DMS 273 (cell line): Measurements from ENCODE around the gene KAT5.
"Not testable (repeated sequence)": the region's sequence is repeated elsewhere in the genome, so short reads cannot be mapped to it uniquely, and the experiment has no call there.

ENCODE experiments used
- DNase-seq: peaks from one replicate; lab custom pipeline; 2025; ENCODE audit not compliant: unreplicated experiment; lab: John Stamatoyannopoulos, UW

KAT5 gene

GRCh38 chr11:65711785-65712632 lies at the start of gene KAT5:
Gene KAT5 (plus strand): TSS chr11:65712252. CDS start chr11:65712268, 16 bp downstream.
- peak; percentile 97 for DNase-seq

- DNase-seq: peak; percentile 94
Measured at GRCh38 chr11:65662799-65663638, 49.0 kb upstream of the KAT5 start, which contains the start of gene RELA. Gene RELA (minus strand): TSS chr11:65662916. CDS start chr11:65662832, 84 bp downstream.

- peak; percentile 58 for DNase-seq
Measured at GRCh38 chr11:65663639-65664200, 48.3 kb upstream of the KAT5 start.

DNA sequence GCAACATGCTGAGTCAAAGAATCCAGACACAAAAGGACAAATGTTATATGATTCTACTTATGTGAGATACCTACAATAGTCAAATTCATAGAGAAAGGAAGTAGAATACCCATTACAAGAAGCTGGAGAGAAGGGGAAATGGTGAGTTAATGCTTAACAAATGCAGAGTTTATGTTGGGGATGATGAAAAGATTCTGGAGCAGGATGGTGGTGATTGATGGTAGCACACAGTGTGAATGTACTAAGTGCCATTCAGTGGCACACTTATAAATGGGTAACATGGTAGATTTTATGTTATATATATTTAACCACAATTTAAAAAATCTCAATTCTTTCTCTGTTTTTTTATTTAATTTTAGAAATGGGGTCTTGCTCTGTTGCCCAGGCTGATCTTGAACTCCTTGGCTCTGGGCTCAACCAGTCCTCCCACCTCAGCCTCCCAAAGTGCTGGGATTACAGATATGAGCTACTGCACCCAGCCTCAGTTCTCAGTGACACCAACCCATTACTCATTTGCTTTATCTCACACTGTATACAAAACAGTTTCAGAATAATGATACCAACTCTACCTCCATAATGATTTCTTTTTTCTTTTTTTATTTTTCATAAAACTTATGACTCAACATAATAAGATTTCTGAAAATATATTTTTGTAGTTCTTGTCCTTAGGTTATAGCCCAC lies 39.7 kb upstream of the KAT5 start:
- no peak for DNase-seq

- DNase-seq: no peak
Measured at GRCh38 chr11:65672982-65673381, 39.1 kb upstream of the KAT5 start.

DNA sequence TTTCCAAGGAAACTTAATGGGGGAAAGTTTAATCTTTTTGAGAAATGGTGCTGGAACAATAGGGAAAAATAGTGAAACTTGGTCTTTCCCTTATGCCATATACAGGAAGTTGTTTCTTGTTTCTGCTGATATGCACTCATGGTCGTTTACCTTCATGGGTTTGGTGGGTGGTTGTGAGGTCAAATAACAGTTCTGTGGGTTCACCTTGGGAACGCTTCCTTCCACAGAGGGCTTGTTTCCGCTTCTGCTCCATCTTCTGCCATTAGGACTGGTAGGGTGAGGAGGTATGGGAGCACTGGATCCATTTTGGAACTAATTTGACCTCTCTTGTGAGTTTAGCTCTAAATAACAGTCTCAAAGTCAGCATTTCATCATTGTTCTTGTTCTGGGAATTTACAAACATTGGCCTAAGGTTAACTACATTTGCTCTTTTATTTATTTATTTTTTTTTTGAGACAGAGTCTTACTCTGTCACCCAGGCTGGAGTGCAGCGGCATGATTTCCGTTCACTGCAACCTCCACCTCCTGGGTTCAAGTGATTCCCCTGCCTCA lies 31.8 kb upstream of the KAT5 start:
- no peak for DNase-seq

DNA sequence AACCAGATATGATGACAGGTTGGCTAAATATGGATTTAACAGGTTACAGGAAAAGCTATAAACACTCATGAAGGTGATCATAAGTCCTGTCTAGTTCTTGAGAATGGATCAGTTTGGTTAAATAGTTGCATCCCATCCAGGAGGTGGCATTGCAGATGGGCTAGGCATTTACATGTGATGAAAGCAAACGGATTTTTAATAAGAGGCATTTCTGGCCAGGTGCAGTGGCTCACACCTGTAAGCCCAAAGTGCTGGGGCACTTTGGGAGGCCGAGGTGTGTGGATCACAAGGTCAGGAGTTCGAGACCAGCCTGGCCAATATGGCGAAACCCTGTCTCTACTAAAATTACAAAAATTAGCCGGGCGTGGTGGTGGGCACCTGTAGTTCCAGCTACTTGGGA lies 28.6 kb upstream of the KAT5 start:
- not testable (repeated sequence) for DNase-seq

GRCh38 chr11:65685981-65686380 lies 26.1 kb upstream of the KAT5 start:
- no peak for DNase-seq

DNA sequence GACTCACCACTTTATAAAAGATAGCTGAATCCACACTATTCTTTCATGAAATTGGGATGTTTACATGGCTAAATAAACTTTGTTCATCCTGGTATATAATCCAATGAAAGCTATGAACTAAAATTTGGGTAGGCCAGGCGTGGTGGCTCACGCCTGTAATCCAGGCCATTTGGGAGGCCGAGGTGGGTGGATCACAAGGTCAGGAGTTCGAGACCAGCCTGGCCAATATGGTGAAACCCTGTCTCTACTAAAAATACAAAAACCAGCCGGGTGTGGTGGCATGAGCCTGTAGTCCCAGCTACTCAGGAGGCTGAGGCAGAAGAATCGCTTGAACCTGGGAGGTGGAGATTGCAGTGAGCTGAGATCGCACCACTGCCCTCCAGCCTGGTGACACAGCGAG lies 20.2 kb upstream of the KAT5 start:
- DNase-seq: not testable (repeated sequence)

GRCh38 chr11:65692367-65692766 lies 19.7 kb upstream of the KAT5 start:
- DNase-seq: no peak

DNA sequence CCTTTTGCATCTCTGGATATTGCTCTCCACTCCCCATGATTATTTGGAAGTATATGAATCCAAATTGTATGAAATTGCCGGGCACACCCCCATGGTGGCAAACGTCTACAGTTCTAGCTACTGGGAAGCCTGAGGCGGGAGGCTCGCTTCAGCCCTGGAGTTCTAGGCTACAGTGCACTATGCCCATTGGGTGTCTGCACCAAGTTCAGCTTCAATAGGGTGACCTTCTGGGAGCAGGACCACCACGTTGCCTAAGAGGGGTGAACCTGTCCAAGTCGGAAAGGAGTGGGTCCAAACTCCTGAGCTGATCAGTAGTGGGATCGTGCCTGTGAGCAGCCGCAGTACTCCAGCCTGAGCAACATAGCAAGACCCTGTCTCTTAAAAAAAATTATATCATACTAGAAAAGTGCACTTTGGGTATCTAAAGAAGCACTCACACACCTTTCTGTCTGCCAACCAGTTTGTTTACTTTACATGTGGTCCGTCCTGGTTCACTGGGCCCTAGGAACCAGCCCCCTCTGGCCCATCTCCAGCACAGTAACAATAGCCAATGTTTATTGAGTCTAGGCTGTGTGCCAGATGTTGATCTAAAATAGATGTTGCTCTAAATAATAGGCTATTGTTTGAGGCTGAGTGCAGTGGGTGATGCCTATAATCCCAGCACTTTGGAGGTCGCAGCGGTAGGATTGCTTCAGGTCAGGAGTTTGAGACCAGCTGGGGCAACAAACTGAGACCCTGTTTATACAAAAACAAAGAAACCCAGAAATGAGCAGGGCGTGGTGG lies 16.4 kb upstream of the KAT5 start:
- no peak for DNase-seq

DNA sequence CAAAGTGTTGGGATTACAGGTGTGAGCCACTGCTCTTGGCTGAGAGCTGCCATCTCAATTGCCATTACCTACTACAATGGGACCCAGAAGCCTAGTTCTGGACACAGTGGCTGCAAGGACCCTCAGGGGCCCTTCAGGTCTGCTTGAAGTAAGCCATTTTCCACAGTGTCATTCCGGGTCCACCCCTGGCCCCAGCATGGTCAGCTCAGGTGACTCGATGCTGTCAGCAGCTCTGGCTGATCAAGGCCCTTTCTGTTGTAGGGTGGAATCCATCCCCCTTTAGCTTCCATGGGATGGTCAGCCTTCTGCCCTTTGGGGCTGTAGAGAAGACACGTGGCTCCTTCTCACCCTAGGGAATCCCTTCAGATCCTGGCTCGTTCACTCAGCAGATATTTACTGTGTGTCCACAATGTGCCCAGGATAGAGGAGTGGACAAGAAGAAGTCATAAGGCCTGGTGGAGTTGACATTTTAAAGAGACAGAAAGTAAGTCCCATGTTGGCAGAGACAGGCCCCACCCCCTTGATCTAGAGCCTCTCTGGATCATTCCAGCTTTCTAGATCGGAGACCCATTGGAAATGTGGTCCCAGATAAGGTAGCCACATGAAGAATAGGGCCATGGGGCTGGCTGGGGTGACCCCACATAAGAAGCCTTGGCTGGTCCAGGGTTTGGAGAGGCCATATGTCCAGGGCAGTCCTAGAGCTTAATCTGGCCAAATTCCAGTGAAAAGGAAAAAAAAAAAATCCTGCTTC lies 15.1 kb upstream of the KAT5 start:
- no peak for DNase-seq

DNA sequence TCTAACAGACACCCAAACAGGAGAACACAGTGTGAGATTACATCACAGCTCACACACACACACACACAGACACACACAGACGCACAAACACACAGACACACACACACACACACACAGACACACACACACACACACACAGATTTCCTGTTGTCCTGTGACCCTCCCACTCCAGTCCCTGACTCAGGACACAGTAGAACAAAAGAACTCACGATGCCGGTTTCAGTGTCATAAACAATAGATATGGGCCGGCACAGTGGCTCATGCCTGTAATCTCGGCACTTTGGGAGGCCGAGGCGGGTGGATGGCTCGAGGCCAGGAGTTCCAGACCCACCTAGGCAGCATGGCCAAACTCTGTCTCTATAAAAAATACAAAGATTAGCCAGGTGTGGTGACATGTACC lies 13.8 kb upstream of the KAT5 start:
- no peak for DNase-seq

- peak; percentile 73 for DNase-seq
Measured at GRCh38 chr11:65699306-65699705, 12.7 kb upstream of the KAT5 start.

DNA sequence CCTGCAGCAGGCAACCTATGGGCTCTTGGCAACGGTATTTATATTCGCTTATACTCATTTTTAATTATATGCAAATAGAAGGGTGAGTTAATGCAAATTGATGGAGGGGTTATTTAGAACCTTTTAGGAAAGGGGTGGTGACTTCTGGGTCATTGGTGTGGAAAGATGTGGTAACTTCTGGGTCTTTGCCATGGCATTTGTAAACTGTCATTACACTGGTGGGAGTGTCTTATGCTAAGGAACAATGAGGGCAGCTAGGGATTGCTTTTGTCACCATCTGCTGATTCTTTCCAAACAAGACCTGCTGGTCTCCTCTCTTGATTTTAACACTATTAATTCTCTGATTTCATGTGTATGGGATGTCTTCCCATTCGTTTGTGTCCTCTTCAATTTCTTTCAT lies 11.7 kb upstream of the KAT5 start:
- peak; percentile 41 for DNase-seq

- DNase-seq: no peak
Measured at GRCh38 chr11:65701686-65702085, 10.4 kb upstream of the KAT5 start.

GRCh38 chr11:65703846-65704245 lies 8.2 kb upstream of the KAT5 start:
- DNase-seq: no peak

DNA sequence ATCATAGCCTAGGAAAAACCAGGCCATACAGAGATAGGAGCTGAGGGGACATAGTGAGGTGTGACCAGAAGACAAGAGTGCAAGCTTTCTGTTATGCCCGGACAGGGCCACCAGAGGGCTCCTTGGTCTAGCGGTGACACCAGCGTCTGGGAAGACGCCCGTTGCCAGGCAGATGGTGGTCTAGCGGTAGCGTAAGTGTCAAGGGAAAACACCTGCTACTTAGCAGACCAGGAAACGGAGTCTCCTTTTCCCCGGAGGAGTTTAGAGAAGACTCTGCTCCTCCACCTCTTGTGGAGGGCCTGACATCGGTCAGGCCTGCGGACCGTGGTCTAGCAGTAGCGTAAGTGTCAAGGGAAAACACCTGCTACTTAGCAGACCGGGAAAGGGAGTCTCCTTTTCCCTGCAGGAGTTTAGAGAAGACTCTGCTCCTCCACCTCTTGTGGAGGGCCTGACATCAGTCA lies 5.7 kb upstream of the KAT5 start:
- DNase-seq: peak; percentile 83

DNA sequence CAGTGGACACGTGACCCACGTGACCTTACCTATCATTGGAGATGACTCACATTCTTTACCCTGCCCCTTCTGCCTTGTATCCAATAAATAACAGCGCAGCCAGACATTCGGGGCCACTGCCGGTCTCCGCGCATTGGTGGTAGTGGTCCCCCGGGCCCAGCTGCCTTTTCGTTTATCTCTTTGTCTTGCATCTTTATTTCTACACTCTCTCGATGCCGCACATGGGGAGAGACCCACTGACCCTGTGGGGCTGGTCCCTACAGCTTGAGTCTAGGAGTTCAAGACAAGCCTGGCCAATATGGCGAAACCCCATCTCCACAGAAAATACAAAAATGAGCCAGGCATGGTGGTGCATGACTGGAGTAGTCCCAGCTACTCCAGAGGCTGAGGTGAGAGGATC lies 5.0 kb upstream of the KAT5 start:
- DNase-seq: not testable (repeated sequence)
